Kidney (tissue), 14 donors: ENCODE results near the gene FOXK1. TPM values are rescaled to one million over a fixed set of nuclear protein-coding genes. Genes with fewer than 3 reads are reported as not detected.
A peak's percentile ranks its signal among the peaks of the same experiment; 100 is the strongest.

Experiments used
- DNase-seq, 5 donors: peaks; one replicate each; pipeline ENCODE4 v3.0.0-alpha.2; 2013 to 2020
- FAIRE-seq: peaks from 2 replicates; lab custom pipeline; 2012; peaks lifted over from hg19 to GRCh38; lab: Jason Lieb, UNC
- H3K27ac ChIP-seq, 2 donors: one replicate each; pipeline ENCODE4 v1.7.0; 2013; ENCODE audit warnings: low read depth in 2 of 2, low read length in 2 of 2, inconsistent platforms in 1 of 2
- H3K27me3 ChIP-seq: one replicate; pipeline ENCODE4 v1.7.1; 2013; ENCODE audit warnings: low read length, inconsistent platforms; ENCODE audit not compliant: control insufficient read depth, insufficient read depth
- H3K36me3 ChIP-seq, 3 donors: one replicate each; pipeline versions ENCODE4 v1.7.0 to v1.7.1; 2013; ENCODE audit warnings: low read length in 3 of 3, control low read depth in 1 of 3, inconsistent platforms in 1 of 3; ENCODE audit not compliant: insufficient read depth in 3 of 3, control insufficient read depth in 2 of 3
- H3K4me1 ChIP-seq, 3 donors: one replicate each; pipeline versions ENCODE4 v1.7.0 to v1.7.1; 2013; ENCODE audit warnings: low read length in 3 of 3, inconsistent platforms in 1 of 3, low read depth in 1 of 3; ENCODE audit not compliant: control insufficient read depth in 2 of 3, insufficient read depth in 2 of 3
- H3K4me3 ChIP-seq, 3 donors: one replicate each; pipeline versions ENCODE4 v1.7.0 to v1.8.1; 2013; ENCODE audit warnings: low read length in 3 of 3, control low read depth in 1 of 3, inconsistent platforms in 1 of 3
- H3K9ac ChIP-seq, 3 donors: one replicate each; pipeline versions ENCODE4 v1.7.0 to v1.7.1; 2013; ENCODE audit warnings: low read length in 3 of 3, control low read depth in 1 of 3, inconsistent platforms in 1 of 3
- H3K9me3 ChIP-seq, 3 donors: one replicate each; pipeline versions ENCODE4 v1.7.0 to v1.7.1; 2013; ENCODE audit warnings: low read length in 3 of 3, control low read depth in 1 of 3, inconsistent platforms in 1 of 3; ENCODE audit not compliant: control insufficient read depth in 2 of 3, insufficient read depth in 1 of 3
- intact Hi-C: fragments of 100-400 bp; cut with DNase I; formaldehyde crosslinking; loops from one replicate; pipeline ENCODE4 v1.11.1; 2022
- polyA plus RNA-seq: library from polyadenylated mRNA; stranded (reverse); fragments of 350-450 nt; fragmentation: Illumina TruSeq; extraction: RNeasy Lipid Tissue Mini Kit (QIAGEN cat#74804); gene quantifications from one replicate; pipeline ENCODE4 v1.2.3, GENCODE V29; 2014; ENCODE audit warnings: low read depth, low replicate concordance; ENCODE audit not compliant: insufficient read depth
- total RNA-seq: library from RNA; stranded (reverse); fragmentation: NEBNext Ultra II Directional; extraction: Animal tissue kit (Norgen Biotek cat#: 25700); gene quantifications from one replicate; pipeline ENCODE4 v1.2.1, GENCODE V29; 2021
- TF ChIP-seq, protein P1 (sequence below): IDR thresholded peaks from 3 replicates; pipeline ENCODE4 v1.5.1; 2012; ENCODE audit warnings: mild to moderate bottlenecking, moderate library complexity, borderline replicate concordance; ENCODE audit not compliant: insufficient read depth; ENCODE audit errors: extremely low read depth
- donor health status: control.
- donor health status: control.
- donor health status: control.
- donor health status: control.
- donor health status: control.
- donor health status: DM: yes; HTN: yes; CAD: no.
- donor health status: Normal renal cell carcinoma (clear cell type).

The FOXK1 gene
- total and polyA plus RNA-seq, 2 donors from 2014 or later: 3.9 to 44.2 TPM

GRCh38 chr7:4725850-4726450 is 43.9 kb downstream of the FOXK1 start:
- Histone ChIP-seq H3K27ac (peak overlapping the region; percentile 88 to 93), H3K9ac (peak overlapping the region in 2 of 3 donors; percentile 3 to 90), H3K4me1 (peaks cover 0 to 23% (median 15%) of the 10 kb centered on the region in 3 donors), H3K9me3 (no peaks in the 10 kb centered on the region), H3K27me3 (no peaks in the 10 kb centered on the region), H3K36me3 (peaks cover 0 to 4% (median 2%) of the 10 kb centered on the region in 3 donors), H3K4me3 (peak overlapping the region in 2 of 3 donors; percentile 13 to 72)
- FAIRE-seq (no peak), DNase-seq (no peak)
- intact Hi-C loops: no loop called here
- TF ChIP-seq, protein P1, sequence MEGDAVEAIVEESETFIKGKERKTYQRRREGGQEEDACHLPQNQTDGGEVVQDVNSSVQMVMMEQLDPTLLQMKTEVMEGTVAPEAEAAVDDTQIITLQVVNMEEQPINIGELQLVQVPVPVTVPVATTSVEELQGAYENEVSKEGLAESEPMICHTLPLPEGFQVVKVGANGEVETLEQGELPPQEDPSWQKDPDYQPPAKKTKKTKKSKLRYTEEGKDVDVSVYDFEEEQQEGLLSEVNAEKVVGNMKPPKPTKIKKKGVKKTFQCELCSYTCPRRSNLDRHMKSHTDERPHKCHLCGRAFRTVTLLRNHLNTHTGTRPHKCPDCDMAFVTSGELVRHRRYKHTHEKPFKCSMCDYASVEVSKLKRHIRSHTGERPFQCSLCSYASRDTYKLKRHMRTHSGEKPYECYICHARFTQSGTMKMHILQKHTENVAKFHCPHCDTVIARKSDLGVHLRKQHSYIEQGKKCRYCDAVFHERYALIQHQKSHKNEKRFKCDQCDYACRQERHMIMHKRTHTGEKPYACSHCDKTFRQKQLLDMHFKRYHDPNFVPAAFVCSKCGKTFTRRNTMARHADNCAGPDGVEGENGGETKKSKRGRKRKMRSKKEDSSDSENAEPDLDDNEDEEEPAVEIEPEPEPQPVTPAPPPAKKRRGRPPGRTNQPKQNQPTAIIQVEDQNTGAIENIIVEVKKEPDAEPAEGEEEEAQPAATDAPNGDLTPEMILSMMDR: no peak

- H3K9ac ChIP-seq: no peak overlapping the region
- H3K9me3 ChIP-seq: no peaks in the 10 kb centered on the region
- TF ChIP-seq, protein P1: no peak
- no peak overlapping the region for H3K27ac ChIP-seq
- no peak for DNase-seq
- no peaks in the 10 kb centered on the region for H3K27me3 ChIP-seq
- no peak overlapping the region for H3K4me3 ChIP-seq
- no peak for FAIRE-seq
- intact Hi-C loops: no loop called here
- H3K4me1 ChIP-seq: peaks cover 0 to 23% (median 15%) of the 10 kb centered on the region in 3 donors
- peaks cover 0 to 4% (median 2%) of the 10 kb centered on the region in 3 donors for H3K36me3 ChIP-seq
Observed at GRCh38 chr7:4726566-4726965, 44.5 kb downstream of the FOXK1 start.

DNA sequence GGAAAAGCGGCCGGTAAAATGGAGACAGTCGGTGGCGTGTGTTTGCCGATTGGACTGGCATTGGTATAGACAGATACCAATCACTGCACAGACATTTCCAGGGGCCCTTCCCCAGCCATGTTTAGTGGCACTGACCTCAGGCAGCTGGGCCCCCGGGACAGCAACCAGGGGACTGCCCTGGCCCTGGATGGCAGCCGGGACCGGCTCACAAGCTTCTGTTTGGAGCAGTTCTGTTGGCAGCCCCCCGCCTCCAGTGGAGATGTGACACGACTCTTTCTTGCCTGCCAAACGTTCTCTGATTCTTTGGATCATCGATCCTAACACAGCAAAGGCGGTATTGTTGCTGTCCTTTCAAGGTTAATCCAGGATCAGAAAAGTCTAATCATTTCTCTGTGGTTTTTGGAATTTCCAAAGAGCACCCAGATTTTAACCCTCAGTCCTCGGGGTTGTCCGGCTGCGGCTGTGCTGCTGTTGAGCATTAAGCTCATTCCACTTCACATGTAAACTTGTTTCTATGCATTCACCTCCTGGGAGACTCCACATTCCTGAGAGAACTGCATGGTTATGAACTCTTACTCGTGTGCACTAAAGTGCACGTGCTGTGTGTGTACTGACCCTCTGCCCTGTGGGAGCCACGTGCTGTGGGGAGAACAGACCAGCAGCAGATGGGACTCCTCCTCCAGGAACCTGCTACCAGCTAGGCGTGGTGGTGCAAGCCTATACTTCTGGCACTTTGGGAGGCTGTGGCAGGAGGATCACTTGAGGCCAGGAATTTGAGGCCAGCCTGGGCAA is 46.0 kb downstream of the FOXK1 start:
- no peak overlapping the region for H3K4me3 ChIP-seq
- TF ChIP-seq, protein P1: no peak
- peaks cover 0 to 18% (median 15%) of the 10 kb centered on the region in 3 donors for H3K4me1 ChIP-seq
- intact Hi-C loops: no loop called here
- H3K36me3 ChIP-seq: peaks cover 0 to 15% (median 2%) of the 10 kb centered on the region in 3 donors
- peak overlapping the region in 1 of 3 donors; percentile 10 for H3K9ac ChIP-seq
- DNase-seq (no peak), FAIRE-seq (no peak)
- no peak overlapping the region for H3K27ac ChIP-seq
- H3K27me3 ChIP-seq: no peaks in the 10 kb centered on the region
- no peaks in the 10 kb centered on the region for H3K9me3 ChIP-seq
